Measurements from ENCODE around the gene GSK3B. TPM values are rescaled to one million over a fixed set of nuclear protein-coding genes. Genes with fewer than 3 reads are reported as not detected.

Gene GSK3B
- total and polyA plus RNA-seq, 2 donors from 2014 or later = 6.4 to 52.1 TPM

- DNase-seq = no peak
- H3K4me1 ChIP-seq (ENCODE audit: control insufficient read depth in 2 of 3, insufficient read depth in 2 of 3, low read depth in 1 of 3, low read length in 3 of 3) = peaks cover 0 to 8% (median 4%) of the 10 kb centered on the region in 3 donors
- no peaks in the 10 kb centered on the region for H3K36me3 ChIP-seq (ENCODE audit: control insufficient read depth in 2 of 3, insufficient read depth in 3 of 3, low read length in 3 of 3)
- intact Hi-C loops (cut with DNase I) = no loop called here
- no peak for FAIRE-seq
- H3K9me3 ChIP-seq (ENCODE audit: control insufficient read depth in 2 of 3, insufficient read depth in 1 of 3, low read length in 3 of 3) = peaks cover 0 to 14% (median 0%) of the 10 kb centered on the region in 3 donors
- TF ChIP-seq, protein P1, sequence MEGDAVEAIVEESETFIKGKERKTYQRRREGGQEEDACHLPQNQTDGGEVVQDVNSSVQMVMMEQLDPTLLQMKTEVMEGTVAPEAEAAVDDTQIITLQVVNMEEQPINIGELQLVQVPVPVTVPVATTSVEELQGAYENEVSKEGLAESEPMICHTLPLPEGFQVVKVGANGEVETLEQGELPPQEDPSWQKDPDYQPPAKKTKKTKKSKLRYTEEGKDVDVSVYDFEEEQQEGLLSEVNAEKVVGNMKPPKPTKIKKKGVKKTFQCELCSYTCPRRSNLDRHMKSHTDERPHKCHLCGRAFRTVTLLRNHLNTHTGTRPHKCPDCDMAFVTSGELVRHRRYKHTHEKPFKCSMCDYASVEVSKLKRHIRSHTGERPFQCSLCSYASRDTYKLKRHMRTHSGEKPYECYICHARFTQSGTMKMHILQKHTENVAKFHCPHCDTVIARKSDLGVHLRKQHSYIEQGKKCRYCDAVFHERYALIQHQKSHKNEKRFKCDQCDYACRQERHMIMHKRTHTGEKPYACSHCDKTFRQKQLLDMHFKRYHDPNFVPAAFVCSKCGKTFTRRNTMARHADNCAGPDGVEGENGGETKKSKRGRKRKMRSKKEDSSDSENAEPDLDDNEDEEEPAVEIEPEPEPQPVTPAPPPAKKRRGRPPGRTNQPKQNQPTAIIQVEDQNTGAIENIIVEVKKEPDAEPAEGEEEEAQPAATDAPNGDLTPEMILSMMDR (IDR thresholded peaks at IDR 0.05; ENCODE audit: borderline replicate concordance, extremely low read depth, insufficient read depth) = no peak
- H3K4me3 ChIP-seq (ENCODE audit: low read length in 3 of 3) = no peak overlapping the region
- no peak overlapping the region for H3K27ac ChIP-seq (ENCODE audit: low read depth in 2 of 2, low read length in 2 of 2)
- H3K9ac ChIP-seq (ENCODE audit: low read length in 3 of 3) = no peak overlapping the region
- H3K27me3 ChIP-seq (ENCODE audit: control insufficient read depth, insufficient read depth, low read length) = no peaks in the 10 kb centered on the region
These were observed 45.7 kb downstream of the GSK3B start for GRCh38 chr3:120048355-120049041.

DNA sequence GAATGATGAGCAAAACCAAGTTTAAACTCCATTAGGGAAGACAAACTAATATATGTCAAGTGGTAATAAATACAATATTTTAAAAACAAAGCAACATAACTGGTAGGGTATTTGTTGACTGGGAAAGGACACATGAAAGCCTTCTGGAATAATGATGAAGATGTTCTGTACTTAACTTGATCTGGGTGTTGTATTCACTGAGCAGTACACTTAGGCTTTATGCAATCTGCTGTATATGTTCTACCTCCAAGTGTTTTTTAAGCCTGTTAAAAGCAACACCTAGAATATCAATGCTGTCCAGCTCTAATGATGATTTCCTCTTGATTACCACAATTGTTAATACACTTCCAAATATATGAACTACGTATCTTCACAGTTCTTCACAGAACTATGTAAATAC lies 46.6 kb downstream of the GSK3B start:
- Histone ChIP-seq H3K4me3 (ENCODE audit: low read length in 3 of 3) (no peak overlapping the region), H3K9ac (ENCODE audit: low read length in 3 of 3) (no peak overlapping the region), H3K27me3 (ENCODE audit: control insufficient read depth, insufficient read depth, low read length) (no peaks in the 10 kb centered on the region), H3K4me1 (ENCODE audit: control insufficient read depth in 2 of 3, insufficient read depth in 2 of 3, low read depth in 1 of 3, low read length in 3 of 3) (peaks cover 0 to 8% (median 4%) of the 10 kb centered on the region in 3 donors), H3K36me3 (ENCODE audit: control insufficient read depth in 2 of 3, insufficient read depth in 3 of 3, low read length in 3 of 3) (no peaks in the 10 kb centered on the region), H3K9me3 (ENCODE audit: control insufficient read depth in 2 of 3, insufficient read depth in 1 of 3, low read length in 3 of 3) (peaks cover 0 to 14% (median 0%) of the 10 kb centered on the region in 3 donors), H3K27ac (ENCODE audit: low read depth in 2 of 2, low read length in 2 of 2) (no peak overlapping the region)
- intact Hi-C loops (cut with DNase I) = no loop called here
- TF ChIP-seq, protein P1 (IDR thresholded peaks at IDR 0.05; ENCODE audit: borderline replicate concordance, extremely low read depth, insufficient read depth) = no peak
- FAIRE-seq (no peak), DNase-seq (no peak)

DNA sequence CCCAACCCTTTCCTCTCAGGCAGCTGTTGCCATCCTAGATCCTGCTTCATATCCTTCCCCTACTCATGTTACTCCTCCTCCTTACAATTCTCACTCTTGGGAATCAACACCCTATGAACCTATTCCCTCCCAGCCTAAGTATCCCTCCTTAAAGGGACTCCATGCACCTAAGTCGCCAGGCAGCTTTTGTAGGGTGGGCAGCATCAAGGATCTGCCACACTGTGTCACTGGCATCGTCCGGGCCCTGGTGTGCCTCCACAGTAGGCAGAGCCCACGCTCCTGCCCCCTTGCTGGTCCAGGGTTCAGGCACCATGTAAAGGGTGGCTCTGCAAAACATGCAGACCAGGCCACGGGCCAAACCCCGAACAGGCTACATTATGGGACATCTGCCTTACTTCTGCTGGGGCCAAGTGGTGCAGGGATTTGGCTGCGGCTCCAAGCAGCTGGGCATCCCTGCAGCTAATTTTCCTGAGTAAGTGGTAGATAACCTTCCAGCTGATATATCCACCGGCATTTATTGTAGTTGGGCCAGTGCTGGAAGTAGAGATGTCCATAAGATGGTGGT lies 53.4 kb downstream of the GSK3B start:
- Histone ChIP-seq H3K9ac (ENCODE audit: low read length in 3 of 3) (no peak overlapping the region), H3K9me3 (ENCODE audit: control insufficient read depth in 2 of 3, insufficient read depth in 1 of 3, low read length in 3 of 3) (peaks cover 0 to 34% (median 2%) of the 10 kb centered on the region in 3 donors), H3K27ac (ENCODE audit: low read depth in 2 of 2, low read length in 2 of 2) (no peak overlapping the region), H3K4me1 (ENCODE audit: control insufficient read depth in 2 of 3, insufficient read depth in 2 of 3, low read depth in 1 of 3, low read length in 3 of 3) (no peaks in the 10 kb centered on the region), H3K36me3 (ENCODE audit: control insufficient read depth in 2 of 3, insufficient read depth in 3 of 3, low read length in 3 of 3) (no peaks in the 10 kb centered on the region), H3K4me3 (ENCODE audit: low read length in 3 of 3) (no peak overlapping the region), H3K27me3 (ENCODE audit: control insufficient read depth, insufficient read depth, low read length) (no peaks in the 10 kb centered on the region)
- TF ChIP-seq, protein P1 (IDR thresholded peaks at IDR 0.05; ENCODE audit: borderline replicate concordance, extremely low read depth, insufficient read depth) = no peak
- FAIRE-seq (no peak), DNase-seq (peak in 1 of 5 donors; percentile 35)
- intact Hi-C loops (cut with DNase I) = no loop called here

Measured in kidney (tissue), 14 donors.